HG02588 (cell line): ENCODE measurements around the gene ZBTB4.
"Not testable (repeated sequence)": the region's sequence is repeated elsewhere in the genome, so short reads cannot be mapped to it uniquely, and the experiment has no call there.

Source experiments
- ATAC-seq: cut with Tn5 transposase; IDR thresholded peaks from one replicate; pipeline ENCODE4 v1.9.1; 2021; ENCODE audit warnings: mild to moderate bottlenecking, moderate library complexity; ENCODE audit not compliant: unreplicated experiment

The ZBTB4 gene

DNA sequence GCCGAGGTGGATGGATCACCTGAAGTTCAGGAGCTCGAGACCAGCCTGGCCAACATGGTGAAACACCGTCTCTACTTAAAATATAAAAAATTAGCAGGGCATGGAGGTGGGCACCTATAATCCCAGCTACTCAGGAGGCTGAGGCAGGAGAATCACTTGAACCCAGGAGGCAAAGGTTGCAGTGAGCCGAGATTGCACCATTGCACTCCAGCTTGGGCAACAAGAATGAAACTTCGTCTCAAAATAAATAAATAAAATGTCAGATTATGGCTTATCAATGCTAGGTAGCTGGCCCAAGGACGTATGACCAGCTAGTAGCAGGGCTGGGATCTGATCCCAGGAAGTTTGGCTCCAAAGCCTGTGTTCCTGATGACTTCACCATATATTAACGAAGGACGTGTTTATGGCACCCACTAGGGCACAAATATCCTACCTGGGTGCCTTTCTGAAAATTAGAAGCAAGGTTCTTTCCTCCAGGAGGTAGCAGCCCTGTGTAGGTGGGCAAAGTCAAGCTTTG lies 8.9 kb downstream of the ZBTB4 start:
- not testable (repeated sequence) for ATAC-seq

DNA sequence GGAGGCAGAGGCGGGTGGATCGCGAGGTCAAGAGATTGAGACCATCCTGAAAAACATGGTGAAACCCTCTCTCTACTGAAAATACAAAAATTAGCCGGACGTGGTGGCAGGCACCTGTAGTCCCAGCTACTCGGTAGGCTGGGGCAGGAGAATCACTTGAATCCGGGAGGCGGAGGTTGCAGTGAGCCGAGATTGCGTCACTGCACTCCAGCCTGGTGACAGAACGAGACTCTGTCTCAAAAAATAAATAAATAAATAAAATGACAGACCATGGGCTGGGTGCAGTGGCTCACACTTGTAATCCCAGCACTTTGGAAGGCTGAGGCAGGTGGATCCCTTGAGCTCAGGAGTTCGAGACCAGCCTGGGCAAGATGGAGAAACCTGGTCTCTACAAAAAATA lies 9.6 kb downstream of the ZBTB4 start:
- not testable (repeated sequence) for ATAC-seq

DNA sequence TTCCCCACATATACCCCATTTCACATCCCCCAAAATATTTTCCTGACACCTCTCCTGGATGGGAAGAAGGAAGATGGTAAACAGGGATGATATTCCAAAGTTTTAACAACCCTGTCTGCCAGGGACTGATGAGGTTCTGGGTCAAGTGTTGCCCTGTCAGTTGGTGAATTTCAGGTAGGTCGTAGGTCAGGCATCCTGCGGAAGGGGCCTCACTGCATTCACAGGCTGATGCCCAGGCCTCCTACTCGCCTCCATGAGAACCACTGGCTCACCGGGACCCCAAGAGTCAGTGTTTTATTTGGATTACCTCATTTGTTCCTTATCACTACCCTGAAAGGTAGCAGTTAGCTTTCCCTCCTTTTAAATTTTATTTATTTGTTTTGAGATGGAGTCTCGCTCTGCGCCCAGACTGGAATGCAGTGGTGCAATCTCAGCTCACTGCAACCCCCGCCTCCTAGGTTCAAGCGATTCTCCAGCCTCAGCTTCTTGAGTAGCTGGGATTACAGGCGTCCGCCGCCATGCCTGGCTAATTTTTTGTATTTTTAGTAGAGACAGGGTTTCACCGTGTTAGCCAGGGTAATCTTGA lies 10.5 kb downstream of the ZBTB4 start:
- ATAC-seq, result no peak

DNA sequence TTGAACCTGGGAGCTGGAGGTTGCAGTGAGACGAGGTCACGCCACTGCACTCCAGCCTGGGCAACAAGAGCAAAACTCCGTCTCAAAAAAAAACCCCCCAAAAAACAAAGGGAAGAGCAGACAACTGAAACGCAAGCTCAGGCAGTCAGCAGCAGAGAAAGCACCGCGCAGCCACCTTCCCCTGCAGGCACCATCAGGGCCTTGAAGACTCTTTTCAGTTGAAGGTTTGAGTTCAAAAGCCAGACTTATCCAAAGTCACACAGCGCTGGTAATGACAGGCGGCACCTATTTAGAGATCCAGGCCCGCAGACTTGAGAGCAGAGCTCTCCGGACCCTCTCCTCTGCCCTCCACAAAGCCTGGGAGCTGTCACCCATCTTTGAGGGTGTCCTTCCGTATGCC lies 11.1 kb downstream of the ZBTB4 start:
- ATAC-seq, result no peak

DNA sequence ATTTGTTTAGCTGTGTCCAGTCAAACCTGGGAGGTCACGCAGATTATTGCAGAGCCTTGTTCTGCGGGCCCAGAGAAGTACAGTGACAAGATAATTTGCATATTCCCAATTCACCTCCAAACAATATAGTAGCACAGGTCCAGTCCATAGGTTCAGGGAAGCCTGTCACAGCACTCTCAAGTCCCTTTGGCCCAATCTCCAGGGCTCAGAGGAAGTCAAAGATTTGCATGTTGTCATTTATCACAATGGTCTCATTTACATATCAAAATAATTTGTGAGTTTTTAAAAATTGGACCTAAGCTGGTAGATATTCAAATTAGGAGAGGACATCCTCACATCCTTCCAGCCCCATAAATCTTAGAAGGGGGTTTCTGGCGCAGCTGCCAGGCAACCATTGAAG lies 11.9 kb downstream of the ZBTB4 start:
- ATAC-seq, result no peak

DNA sequence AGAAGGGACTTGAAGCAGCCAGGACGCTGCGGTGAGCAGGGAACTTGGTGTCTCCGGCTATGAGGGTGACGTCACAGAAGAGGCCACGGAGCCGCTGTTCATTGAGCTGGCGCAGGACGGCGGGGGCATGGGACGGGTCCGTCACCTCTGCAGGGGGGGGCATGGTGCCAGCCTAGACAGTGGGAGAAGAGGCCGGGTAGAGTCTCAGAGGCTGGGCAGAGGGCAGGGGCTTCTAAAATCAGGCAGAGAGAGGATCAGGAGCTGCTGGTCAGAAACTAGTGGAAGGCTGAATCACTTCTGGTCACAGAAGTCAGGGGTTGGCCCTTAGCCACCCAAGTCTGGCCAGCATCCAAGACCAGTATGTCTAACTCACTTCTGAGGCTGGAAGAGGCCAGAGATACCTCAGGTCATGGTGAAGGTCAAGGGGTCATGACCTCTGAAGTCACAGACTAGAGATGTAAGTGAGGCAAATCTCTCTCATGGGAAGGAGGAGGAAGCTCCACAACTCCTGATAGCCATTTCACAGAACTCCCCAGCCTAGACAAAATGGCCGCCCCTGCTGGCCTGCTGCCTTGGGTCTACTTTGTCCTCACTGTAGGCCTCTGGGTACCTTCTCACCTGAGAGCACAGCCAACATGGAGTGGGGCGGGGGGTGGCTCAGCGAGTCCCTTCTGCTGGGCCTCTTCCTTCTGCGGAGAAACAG lies 12.6 kb downstream of the ZBTB4 start:
- no peak for ATAC-seq

DNA sequence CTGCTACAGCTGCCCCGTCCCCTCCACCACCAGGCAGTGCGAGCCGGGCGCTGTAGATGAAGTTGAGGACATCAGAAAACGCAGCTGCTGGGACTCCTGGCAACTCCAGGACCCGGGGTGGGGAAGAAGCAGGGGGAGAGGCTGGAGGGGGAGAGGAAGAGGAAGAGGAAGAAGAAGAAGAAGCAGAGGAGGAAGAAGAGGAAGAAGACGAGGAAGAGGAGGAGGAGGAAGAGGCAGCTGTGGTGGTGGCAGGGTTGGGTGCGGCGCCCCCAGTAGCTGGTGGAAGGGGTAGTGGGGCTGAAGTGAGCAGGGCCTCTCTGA lies 13.2 kb downstream of the ZBTB4 start:
- no peak for ATAC-seq

DNA sequence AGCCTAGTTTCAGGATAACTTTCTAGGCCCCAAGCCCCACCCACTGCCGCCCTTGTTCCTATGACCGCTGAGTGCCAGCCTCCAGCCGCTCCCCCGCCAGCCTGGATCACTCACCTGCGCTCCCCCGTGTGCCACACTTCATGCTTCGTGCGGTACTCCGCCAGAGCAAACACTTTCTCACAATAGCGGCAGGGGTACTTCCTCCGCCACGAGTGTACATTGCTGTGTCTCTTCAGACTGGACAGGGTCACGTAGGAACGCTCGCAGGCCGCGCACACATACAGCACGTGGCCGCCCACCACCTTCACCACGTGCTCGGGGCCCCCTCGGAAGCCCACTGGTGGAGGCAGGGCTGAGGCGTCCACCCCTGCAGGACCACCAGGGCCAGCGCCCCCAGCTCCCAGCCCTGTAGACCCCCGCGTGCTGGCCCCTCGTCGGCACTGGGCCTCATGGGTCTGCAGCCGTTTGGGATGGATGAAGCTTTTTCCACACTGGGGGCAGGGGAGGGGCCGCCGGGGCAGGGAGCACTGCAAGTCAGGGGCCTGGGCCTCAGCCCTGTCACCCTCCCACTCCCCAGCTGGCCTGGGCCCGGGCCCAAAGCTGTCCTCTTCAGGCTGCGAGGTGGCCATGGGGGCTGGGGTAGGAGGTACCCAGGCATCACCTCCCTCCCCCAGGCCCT lies 13.7 kb downstream of the ZBTB4 start:
- ATAC-seq, result no peak

DNA sequence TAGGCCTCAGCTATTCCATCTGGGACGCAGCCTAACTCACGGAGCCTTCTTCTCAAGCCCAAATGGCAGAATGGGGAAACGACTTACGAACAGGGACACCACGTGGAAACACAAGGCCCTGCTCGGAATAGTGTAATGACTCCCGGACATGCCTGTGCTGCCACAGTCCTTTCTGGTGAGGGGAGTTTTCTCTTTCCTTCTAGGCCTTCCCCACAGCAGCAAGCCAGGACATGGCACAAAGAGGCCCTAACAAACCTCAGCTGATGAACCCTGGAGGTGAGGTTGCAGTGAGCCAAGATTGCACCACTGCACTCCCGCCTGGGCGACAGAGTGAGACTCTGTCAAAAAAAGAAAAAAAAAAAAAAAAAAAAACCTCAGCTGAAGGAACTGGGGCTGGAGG lies 15.3 kb downstream of the ZBTB4 start:
- no peak for ATAC-seq

DNA sequence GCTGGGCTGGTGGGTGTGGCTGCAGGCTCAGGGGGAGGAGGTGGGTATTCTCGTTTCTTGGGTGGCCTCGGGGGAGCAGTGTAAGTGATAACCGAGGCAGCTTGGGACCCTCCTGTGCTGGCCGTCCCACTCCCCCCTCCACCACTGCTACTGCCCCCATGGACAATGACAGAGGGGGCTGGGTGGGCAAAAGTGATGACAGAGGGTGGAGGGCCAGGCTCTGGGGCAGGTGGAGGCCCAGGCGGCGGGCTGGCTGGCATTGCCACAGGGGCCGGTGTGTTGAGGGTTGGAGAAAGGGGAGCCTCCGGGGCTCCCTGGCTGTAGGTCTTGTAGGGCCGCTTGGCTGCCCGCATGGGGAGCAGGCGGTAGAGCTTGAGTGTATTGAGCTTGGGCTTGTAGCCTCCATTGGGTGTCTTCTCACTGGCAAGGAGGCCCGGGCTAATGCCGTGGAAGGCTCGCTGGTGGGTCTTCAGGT lies 16.0 kb downstream of the ZBTB4 start:
- ATAC-seq, result no peak

DNA sequence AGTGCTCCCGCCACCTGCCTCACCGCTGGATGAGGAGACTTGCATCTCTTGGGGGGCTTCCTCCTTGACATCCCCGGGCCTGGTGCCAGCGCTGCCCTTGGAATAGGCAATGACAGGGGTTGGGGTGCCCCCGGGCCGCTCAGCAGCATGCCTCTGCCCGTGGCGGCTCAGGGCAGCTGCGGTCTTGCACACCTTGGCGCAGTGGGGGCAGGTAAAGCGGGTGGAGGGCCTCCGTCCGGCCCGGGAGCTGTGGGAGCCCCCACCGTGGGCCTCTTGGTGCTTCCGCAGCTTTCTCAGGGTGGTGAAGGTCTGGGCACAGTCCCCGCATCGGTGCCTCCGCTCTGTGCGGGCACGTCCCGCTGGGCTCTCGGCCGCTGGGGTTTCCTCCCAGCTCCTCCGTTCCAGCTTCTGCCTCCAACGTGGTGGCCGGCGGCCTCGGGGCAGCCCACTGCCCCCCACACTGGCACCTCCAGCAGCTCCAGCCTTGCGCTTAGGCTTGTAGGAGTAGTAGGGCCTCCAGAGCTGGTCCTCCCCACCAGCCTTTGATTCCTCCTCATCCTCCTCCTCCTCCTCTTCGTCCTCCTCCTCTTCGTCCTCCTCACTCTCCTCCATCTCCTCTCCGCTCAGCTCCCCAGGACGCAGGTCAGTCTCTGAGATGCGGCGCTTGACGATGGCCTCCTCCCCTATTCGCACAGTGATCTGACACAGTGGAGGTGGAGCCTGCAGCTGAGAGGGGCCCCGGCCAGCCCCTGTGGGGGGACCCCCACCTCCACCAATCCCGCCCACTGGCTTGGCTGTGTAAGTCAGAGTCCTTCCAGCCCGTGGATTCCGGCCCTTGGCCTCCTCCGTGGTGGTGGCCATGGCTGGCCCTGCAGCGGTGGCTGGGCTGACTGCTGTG lies 16.7 kb downstream of the ZBTB4 start:
- ATAC-seq, result no peak

DNA sequence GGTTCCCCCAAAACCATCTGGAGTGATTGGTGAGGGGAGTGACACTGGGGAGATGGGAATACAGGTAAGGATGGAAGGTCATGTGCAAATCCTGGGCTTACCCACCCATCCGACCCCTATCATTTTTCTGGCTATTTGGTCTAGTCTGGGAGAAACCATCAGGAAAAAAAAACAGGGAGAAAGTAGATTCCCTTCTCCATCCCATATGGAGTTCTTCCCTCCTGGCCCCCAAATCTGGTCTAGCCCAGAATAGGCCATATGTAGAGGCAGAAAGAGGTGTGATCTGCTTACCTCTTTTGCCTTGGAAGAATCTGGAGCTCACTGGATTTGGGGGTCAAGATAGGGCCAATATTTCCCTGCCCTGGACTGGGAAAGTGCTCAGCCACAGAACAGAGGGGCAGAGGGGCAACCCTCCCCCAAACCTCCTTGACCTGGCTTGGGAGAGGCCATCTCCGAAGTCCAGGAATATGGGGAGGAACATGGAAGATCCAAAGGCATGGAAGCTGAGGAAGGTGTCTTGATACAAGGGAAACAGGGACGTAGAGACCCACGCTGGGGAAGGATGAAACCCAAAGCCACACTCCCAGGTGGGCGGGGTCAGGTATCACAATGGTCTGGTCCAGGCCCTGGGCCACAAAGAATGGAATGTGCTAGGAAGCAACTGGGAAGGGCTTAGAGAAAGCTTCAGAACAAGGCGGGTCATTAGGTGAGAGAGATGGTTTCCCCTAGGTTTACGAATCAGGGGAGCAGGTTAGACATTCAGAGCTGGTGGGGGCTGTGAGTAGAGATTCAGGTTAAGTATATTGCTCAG lies 18.4 kb downstream of the ZBTB4 start:
- ATAC-seq, result no peak

DNA sequence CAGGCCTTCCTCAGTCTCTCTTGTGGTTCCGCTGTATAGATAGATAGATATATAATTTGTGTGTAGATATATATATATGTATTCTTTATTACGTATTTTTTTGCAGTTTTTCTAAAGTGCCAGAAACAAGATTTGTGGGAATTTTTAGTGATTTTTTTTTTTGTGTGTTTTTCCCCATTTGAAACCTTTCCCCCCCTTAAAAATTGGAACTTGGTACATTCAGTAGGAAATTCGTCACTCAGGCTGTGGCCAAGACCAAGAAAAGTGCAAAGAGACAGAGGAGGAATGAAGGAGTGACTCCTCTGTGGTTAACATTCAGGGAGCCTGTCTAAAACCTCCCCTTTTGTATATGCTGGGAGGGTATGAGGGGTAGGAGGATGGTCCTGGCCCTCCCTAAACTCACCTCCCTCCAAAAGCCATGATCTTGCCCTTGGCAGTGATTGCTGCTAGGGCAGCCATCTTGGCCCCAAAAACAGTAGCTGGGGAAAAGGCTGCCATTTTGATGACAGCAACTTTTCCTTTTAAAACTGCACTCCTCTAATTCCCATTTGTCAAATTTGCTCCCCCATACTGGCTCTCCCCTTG lies 19.4 kb downstream of the ZBTB4 start:
- no peak for ATAC-seq

DNA sequence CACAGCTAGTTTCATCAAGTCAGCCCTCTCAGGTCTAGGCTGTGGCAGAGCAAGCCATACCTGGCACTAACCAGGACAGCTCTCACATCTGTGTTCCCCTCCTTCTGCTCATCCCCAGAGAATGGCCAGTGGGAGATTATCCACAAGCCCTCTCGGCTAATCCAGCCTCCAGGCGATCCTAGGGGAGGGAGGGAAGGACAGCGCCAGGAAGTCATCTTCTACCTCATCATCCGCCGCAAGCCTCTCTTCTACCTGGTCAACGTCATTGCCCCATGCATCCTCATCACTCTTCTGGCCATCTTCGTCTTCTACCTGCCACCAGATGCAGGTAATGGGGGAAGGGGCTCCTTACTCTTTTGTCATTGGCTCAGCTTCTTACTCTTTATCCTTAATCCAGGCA lies 31.0 kb downstream of the ZBTB4 start:
- no peak for ATAC-seq

DNA sequence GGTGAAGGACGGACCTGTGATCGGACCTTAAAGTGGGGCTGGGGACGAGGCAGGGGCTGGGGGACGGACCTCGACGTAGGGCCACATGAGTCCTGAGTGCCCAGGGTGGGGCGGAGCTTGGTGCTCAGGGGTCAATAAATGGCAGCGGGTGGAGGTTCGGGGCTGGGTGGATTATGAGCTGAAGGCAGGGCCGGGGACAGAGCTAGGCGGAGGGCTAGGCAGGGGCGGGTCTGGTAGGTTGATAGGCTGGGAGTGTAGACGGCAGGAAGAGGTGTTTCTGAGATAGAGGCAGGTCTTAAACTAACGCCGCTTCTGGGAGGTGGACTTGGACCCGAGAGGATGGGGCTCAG lies 33.8 kb downstream of the ZBTB4 start:
- ATAC-seq, result no peak

DNA sequence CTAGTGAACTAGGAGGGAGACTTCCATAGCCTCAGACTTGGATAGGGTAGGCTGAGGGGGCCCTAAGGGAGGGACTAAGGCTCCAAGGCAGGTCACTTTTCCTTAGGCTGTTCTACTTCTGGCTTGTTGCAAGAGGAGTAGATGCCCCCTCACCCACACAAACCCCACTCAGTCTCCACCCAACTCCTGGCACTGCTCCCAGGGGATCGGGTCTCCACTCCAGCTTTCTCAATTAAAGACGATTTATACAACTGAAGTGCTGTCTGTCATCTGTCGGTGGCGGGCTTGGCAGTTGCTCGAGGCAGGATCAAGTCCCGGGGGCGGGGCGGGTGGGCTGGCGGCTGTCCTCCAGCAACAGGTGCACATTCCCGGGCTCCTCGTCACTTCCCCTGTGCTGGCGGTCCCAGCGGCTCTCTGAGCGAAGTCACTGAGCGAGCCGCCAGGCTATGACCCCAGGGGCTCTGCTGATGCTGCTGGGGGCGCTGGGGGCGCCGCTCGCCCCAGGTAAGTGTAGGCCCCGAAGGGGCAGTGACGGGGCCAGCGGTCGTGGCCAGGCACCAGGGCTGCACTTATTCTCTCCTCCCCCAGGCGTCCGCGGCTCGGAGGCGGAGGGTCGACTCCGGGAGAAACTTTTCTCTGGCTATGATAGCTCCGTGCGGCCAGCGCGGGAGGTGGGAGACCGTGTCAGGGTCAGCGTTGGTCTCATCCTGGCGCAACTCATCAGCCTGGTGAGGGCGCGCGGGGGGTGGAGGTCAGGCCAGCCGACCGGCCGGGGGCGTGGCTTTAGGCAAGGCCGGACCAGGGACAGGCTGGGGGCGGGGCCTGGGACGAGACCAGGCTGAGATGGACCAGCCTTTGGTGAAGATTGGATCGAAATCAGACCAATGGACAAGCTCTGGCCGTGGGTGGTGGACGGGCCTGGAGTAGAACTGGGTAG lies 34.5 kb downstream of the ZBTB4 start, which contains the start of gene CHRNB1:
CHRNB1 (plus strand) TSS at position 380 of the 937 bp plus-strand sequence; CDS start at position 447, 67 bp downstream.
- no peak for ATAC-seq

DNA sequence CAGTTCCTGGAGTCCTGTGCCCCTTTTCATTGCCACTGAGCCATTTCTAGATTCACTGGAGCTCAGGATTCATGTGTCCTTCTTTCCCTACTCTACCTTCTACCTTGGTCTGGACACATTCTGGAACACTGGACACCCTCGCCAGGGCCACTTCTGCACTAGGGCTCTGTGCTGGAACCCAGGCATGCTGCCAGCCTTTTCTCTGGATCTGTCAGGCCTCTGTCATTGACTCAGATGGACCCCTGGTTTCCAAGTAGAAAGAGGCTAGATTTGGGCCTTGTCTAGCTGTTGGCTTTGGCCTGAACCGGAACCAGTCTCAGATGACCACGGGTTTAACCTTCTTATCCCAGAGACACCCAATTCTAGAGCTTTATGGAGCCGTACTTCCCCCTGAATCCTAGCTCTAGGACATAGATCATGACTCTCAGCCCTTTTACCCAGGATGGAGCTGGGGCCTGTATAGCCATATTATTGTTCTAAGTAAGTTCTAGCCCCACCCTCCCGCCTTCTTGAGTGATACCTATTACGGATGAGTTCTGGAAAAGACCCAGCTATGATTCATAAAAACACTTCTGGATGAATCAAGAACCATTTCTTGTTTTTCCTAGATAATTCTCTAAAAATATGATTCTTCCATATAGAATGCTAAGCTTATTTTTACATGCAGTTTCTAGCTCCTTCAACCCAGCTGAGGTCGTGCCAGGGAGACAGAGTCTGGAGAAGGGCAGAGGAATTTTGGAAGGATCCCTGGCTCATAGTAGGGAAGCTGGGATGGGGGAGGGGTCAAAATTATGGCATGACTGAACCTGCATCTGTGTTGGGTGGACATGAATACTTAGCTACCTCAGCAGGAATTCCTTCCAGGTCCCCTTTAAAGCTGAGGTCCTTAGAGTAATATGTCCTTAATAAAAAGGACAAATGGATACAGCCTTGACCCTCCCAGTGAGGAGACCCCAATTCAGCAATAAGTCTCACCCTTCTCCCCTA lies 35.6 kb downstream of the ZBTB4 start:
- ATAC-seq, result no peak

DNA sequence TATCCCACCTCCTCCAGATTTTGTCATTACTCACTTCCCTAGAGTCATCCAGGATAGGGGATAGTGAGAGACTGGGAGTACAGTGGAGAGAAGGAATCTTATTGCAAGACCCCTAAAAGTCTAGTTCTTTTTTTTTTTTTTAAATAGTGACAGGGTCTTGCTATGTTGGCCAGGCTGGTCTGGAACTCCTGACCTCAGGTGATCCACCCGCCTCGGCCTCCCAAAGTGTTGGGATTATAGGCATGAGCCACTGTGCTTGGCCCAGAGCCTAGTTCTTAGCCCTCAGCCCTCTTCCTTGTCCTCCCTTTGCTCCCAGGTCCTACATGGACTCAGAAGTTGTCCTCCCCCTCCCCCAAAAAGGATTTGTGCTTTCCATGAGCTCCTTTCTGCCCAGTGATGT lies 37.3 kb downstream of the ZBTB4 start:
- ATAC-seq, result no peak
